Smooth muscle cell (in vitro differentiated cells): ENCODE data around the gene NCAM1. TPM values are rescaled to one million over a fixed set of nuclear protein-coding genes. Genes with fewer than 3 reads are reported as not detected.

Experiments used
- DNase-seq: peaks from one replicate; lab custom pipeline; 2025; ENCODE audit not compliant: unreplicated experiment; lab: John Stamatoyannopoulos, UW
- H2AFZ ChIP-seq: fragments of 200-600 bp; sonication (generic); 2 replicates; pipeline ENCODE4 v1.6.0; 2016; ENCODE audit warnings: antibody characterized with exemption, low read depth, mild to moderate bottlenecking
- H3F3A ChIP-seq: fragments of 200-600 bp; sonication (generic); 2 replicates; pipeline ENCODE4 v1.6.0; 2017; ENCODE audit warnings: antibody characterized with exemption, low read depth
- H3K27ac ChIP-seq: fragments of 200-600 bp; sonication (generic); 2 replicates; pipeline ENCODE4 v1.5.1; 2016; ENCODE audit warnings: low read depth, mild to moderate bottlenecking
- H3K27me3 ChIP-seq: fragments of 200-600 bp; sonication (generic); 2 replicates; pipeline ENCODE4 v1.6.1; 2016; ENCODE audit warnings: low read depth, mild to moderate bottlenecking
- H3K36me3 ChIP-seq: fragments of 200-600 bp; sonication (generic); 2 replicates; pipeline ENCODE4 v1.5.1; 2016; ENCODE audit warnings: low read depth
- H3K4me1 ChIP-seq: fragments of 200-600 bp; sonication (generic); 2 replicates; pipeline ENCODE4 v1.5.1; 2016; ENCODE audit warnings: low read depth
- H3K4me2 ChIP-seq: fragments of 200-600 bp; sonication (generic); 2 replicates; pipeline ENCODE4 v1.6.0; 2016; ENCODE audit warnings: mild to moderate bottlenecking
- H3K4me3 ChIP-seq: fragments of 200-600 bp; sonication (generic); 2 replicates; pipeline ENCODE4 v1.5.1; 2016; ENCODE audit warnings: mild to moderate bottlenecking
- H3K79me2 ChIP-seq: fragments of 200-600 bp; sonication (generic); 2 replicates; pipeline ENCODE4 v1.6.0; 2016; ENCODE audit warnings: low read depth, mild to moderate bottlenecking
- H3K9ac ChIP-seq: fragments of 200-600 bp; sonication (generic); 2 replicates; pipeline ENCODE4 v1.6.0; 2016; ENCODE audit warnings: low read depth
- H3K9me3 ChIP-seq: fragments of 200-600 bp; sonication (generic); replicated peaks from 2 replicates; pipeline ENCODE4 v1.5.1; 2016; ENCODE audit warnings: low read depth
- H4K20me1 ChIP-seq: fragments of 200-600 bp; sonication (generic); 2 replicates; pipeline ENCODE4 v1.6.0; 2016; ENCODE audit warnings: low read depth
- WGBS: methylation state at CpG from one replicate; pipeline ENCODE4 v1.1.7; 2016; ENCODE audit warnings: low lambda C conversion rate; 5-methylcytosine and 5-hydroxymethylcytosine counted together
- polyA plus RNA-seq: library from polyadenylated mRNA; unstranded; fragments of >200 nt; fragmentation: Nextera tagmentation; extraction: Ambion mirVana; gene quantifications from 2 replicates; pipeline ENCODE4 v1.2.1, GENCODE V29; 2016
- total RNA-seq: library from RNA; depleted of rRNA; stranded (reverse); fragments of >200 nt; gene quantifications from 2 replicates; pipeline ENCODE4 v1.2.3, GENCODE V29; 2014
- TF ChIP-seq, protein P1 (sequence below): fragments of 200-600 bp; sonication (generic); IDR thresholded peaks from 2 replicates; pipeline ENCODE4 v1.5.1; 2017; ENCODE audit warnings: borderline replicate concordance, mild to moderate bottlenecking, antibody characterized with exemption; ENCODE audit not compliant: insufficient read depth, poor library complexity, severe bottlenecking

NCAM1 gene
- total and polyA plus RNA-seq, 2 experiments from 2014 or later: 8.1 to 12.0 TPM

DNA sequence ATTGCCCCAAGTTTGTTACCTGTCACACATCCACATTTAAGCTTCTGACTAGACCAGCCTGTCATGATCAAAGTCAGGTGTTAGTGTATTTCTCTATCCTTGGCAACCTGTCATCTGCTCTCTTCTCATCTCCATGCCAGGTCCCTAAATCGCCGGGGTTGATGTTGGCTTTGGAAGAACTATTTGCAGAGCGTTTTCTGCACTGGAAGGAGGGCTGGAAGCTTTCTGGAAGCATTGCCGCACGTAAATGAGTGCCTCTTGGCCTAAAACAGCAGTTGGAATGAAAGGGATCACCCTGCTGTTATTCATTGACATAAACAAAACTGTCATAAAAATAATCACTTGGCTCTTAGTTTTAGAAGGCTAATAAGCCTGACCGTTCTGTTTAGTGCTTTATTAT is 354.6 kb downstream of the NCAM1 start:
- no peak overlapping the region for H3K9ac ChIP-seq
- TF ChIP-seq, protein P1, sequence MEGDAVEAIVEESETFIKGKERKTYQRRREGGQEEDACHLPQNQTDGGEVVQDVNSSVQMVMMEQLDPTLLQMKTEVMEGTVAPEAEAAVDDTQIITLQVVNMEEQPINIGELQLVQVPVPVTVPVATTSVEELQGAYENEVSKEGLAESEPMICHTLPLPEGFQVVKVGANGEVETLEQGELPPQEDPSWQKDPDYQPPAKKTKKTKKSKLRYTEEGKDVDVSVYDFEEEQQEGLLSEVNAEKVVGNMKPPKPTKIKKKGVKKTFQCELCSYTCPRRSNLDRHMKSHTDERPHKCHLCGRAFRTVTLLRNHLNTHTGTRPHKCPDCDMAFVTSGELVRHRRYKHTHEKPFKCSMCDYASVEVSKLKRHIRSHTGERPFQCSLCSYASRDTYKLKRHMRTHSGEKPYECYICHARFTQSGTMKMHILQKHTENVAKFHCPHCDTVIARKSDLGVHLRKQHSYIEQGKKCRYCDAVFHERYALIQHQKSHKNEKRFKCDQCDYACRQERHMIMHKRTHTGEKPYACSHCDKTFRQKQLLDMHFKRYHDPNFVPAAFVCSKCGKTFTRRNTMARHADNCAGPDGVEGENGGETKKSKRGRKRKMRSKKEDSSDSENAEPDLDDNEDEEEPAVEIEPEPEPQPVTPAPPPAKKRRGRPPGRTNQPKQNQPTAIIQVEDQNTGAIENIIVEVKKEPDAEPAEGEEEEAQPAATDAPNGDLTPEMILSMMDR: no peak
- H3K79me2 ChIP-seq: no peaks in the 10 kb centered on the region
- H3K27me3 ChIP-seq: no peaks in the 10 kb centered on the region
- DNase-seq: no peak
- H3K4me2 ChIP-seq: peak overlapping the region; percentile 87
- WGBS: 86% methylated on average over 6 of the region's 6 CpGs
- no peaks in the 10 kb centered on the region for H3K36me3 ChIP-seq
- H3K4me3 ChIP-seq: no peak overlapping the region
- no peaks in the 10 kb centered on the region for H3F3A ChIP-seq
- no peak overlapping the region for H2AFZ ChIP-seq
- no peaks in the 10 kb centered on the region for H3K9me3 ChIP-seq
- peaks cover 6% of the 10 kb centered on the region for H3K4me1 ChIP-seq
- H4K20me1 ChIP-seq: no peaks in the 10 kb centered on the region
- H3K27ac ChIP-seq: no peak overlapping the region

DNA sequence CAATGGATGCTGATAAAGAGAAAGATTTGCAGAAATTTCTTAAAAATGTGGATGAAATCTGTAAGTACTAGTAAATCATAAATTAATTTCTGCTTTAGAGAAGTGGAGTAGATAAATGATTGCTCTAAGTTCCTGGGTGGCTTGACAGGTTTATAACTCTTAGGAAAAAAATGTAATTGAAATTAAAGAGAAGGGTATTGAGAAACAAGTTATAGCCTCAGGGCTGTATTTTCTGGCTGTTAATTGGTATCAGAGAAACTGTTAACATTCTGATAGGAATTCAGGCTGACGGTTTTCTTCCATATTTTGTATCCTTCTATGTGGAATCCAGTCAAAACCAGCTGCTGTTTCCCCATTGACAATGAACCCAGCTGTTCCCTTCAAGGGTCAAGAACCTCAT is 355.0 kb downstream of the NCAM1 start:
- no peak for DNase-seq
- TF ChIP-seq, protein P1: no peak
- Histone ChIP-seq H3K79me2 (no peaks in the 10 kb centered on the region), H3K9me3 (no peaks in the 10 kb centered on the region), H3K4me3 (no peak overlapping the region), H3F3A (no peaks in the 10 kb centered on the region), H4K20me1 (no peaks in the 10 kb centered on the region), H2AFZ (no peak overlapping the region), H3K27ac (no peak overlapping the region), H3K9ac (no peak overlapping the region), H3K4me1 (peaks cover 6% of the 10 kb centered on the region), H3K4me2 (no peak overlapping the region), H3K27me3 (no peaks in the 10 kb centered on the region), H3K36me3 (no peaks in the 10 kb centered on the region)
- 95% methylated on average over 1 of the region's 1 CpG for WGBS

DNA sequence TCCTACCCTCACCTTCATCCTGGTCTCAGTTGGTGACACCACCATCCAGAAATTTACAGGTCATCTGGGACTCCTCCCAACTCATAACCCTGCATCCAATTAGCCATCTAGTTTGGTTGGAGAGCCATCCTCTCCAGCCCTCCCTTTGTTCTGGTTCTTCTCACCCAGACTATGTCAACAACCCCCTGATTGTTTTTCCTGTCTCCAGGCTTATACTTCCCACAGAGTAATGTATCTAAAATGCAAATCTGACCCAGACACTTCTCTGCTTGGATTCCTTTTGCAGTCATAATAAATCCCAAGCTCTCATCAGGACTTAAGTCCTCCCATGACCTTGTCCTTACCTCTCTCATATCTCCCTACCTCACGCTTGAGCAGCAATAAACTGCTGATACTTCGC is 356.1 kb downstream of the NCAM1 start:
- Histone ChIP-seq H3K36me3 (no peaks in the 10 kb centered on the region), H3K9me3 (no peaks in the 10 kb centered on the region), H3K9ac (no peak overlapping the region), H2AFZ (no peak overlapping the region), H3K79me2 (no peaks in the 10 kb centered on the region), H3K4me3 (no peak overlapping the region), H4K20me1 (no peaks in the 10 kb centered on the region), H3K4me1 (peaks cover 6% of the 10 kb centered on the region), H3K27ac (no peak overlapping the region), H3F3A (no peaks in the 10 kb centered on the region), H3K4me2 (no peak overlapping the region), H3K27me3 (no peaks in the 10 kb centered on the region)
- TF ChIP-seq, protein P1: no peak
- WGBS: 96% methylated on average over 2 of the region's 2 CpGs
- DNase-seq: no peak

DNA sequence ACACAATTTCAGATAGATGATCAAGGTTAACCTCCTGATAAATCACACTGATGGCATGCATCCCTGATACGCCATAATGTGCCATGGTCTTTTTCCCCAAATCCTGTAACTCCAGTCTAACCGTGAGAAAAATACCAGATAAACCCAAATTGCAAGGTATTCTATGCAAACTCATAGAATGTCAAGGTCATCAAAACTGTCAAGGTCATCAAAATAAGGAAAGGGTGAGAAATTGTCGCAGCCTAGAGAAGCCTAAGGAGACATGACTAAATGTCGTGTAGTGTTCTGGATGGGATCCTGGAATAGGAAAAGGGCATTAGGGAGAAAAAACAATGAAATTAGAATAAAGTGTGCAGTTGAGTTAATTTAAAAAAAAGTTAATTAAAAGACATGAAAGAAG is 357.9 kb downstream of the NCAM1 start:
- Histone ChIP-seq H4K20me1 (no peaks in the 10 kb centered on the region), H3K27me3 (no peaks in the 10 kb centered on the region), H3K79me2 (no peaks in the 10 kb centered on the region), H3K9ac (no peak overlapping the region), H3K4me3 (no peak overlapping the region), H3K27ac (no peak overlapping the region), H3K4me1 (peaks cover 6% of the 10 kb centered on the region), H3K4me2 (no peak overlapping the region), H3K9me3 (no peaks in the 10 kb centered on the region), H3F3A (no peaks in the 10 kb centered on the region), H2AFZ (no peak overlapping the region), H3K36me3 (no peaks in the 10 kb centered on the region)
- TF ChIP-seq, protein P1: no peak
- DNase-seq: no peak
- 93% methylated on average over 4 of the region's 4 CpGs for WGBS
